Right kidney (tissue), 9 donors: ENCODE measurements around the gene ZSCAN25.
"Not testable (repeated sequence)": the region's sequence is repeated elsewhere in the genome, so short reads cannot be mapped to it uniquely, and the experiment has no call there.

Source experiments
- DNase-seq: peaks from one replicate; pipeline ENCODE4 v3.0.0-alpha.2; 2016
- long read RNA-seq, 8 donors: transcript quantifications; one replicate each; lab custom pipeline, GENCODE V29; 2026

ZSCAN25 gene
- long read RNA-seq, donor 1, result 0 reads
- long read RNA-seq, donor 2, full-length matches to known transcripts, result 1 of 1 reads
- long read RNA-seq, donor 2, partial matches to known transcripts, result 0 of 1 reads
- long read RNA-seq, donor 2, other reads (novel, unspliced or antisense), result 0 of 1 reads
- long read RNA-seq, donor 3, full-length matches to known transcripts, result 1 of 1 reads
- long read RNA-seq, donor 3, partial matches to known transcripts, result 0 of 1 reads
- long read RNA-seq, donor 3, other reads (novel, unspliced or antisense), result 0 of 1 reads
- long read RNA-seq, donor 4, full-length matches to known transcripts, result 4 of 4 reads
- long read RNA-seq, donor 4, partial matches to known transcripts, result 0 of 4 reads
- long read RNA-seq, donor 4, other reads (novel, unspliced or antisense), result 0 of 4 reads
- long read RNA-seq, donor 5, full-length matches to known transcripts, result 3 of 3 reads
- long read RNA-seq, donor 5, partial matches to known transcripts, result 0 of 3 reads
- long read RNA-seq, donor 5, other reads (novel, unspliced or antisense), result 0 of 3 reads
- long read RNA-seq, donor 6, result 0 reads
- long read RNA-seq, donor 7, full-length matches to known transcripts, result 1 of 1 reads
- long read RNA-seq, donor 7, partial matches to known transcripts, result 0 of 1 reads
- long read RNA-seq, donor 7, other reads (novel, unspliced or antisense), result 0 of 1 reads
- long read RNA-seq, donor 8, result 0 reads

GRCh38 chr7:99616359-99617191, at the start of gene ZSCAN25:
Gene ZSCAN25, plus strand, starts transcription at chr7:99616946. Its CDS starts 2,661 bp downstream, at chr7:99619607.
- DNase-seq, result peak; percentile 93

GRCh38 chr7:99568770-99569169, 48.0 kb upstream of the ZSCAN25 start:
- DNase-seq, result not testable (repeated sequence)

GRCh38 chr7:99571768-99572167, 45.0 kb upstream of the ZSCAN25 start:
- DNase-seq, result no peak

GRCh38 chr7:99573257-99573656, 43.5 kb upstream of the ZSCAN25 start:
- DNase-seq, result no peak

GRCh38 chr7:99576251-99576650, 40.5 kb upstream of the ZSCAN25 start:
- DNase-seq, result no peak

GRCh38 chr7:99579281-99579955, 37.3 kb upstream of the ZSCAN25 start:
- DNase-seq, result no peak

- DNase-seq, result peak; percentile 84
Observed at GRCh38 chr7:99579956-99580777, 36.6 kb upstream of the ZSCAN25 start.

GRCh38 chr7:99580778-99581332, 35.9 kb upstream of the ZSCAN25 start:
- DNase-seq, result not testable (repeated sequence)

- no peak for DNase-seq
Observed at GRCh38 chr7:99588868-99589267, 27.9 kb upstream of the ZSCAN25 start.

GRCh38 chr7:99594948-99595745, 21.6 kb upstream of the ZSCAN25 start:
- DNase-seq, result no peak

GRCh38 chr7:99596408-99596955, 20.3 kb upstream of the ZSCAN25 start:
- DNase-seq, result no peak

GRCh38 chr7:99597762-99598501, 18.8 kb upstream of the ZSCAN25 start, which contains the start of gene TMEM225B:
Gene TMEM225B, plus strand, starts transcription at chr7:99598267. Its CDS starts 6,122 bp downstream, at chr7:99604389.
- no peak for DNase-seq

GRCh38 chr7:99599836-99600235, 16.9 kb upstream of the ZSCAN25 start:
- no peak for DNase-seq

GRCh38 chr7:99601656-99602310, 15.0 kb upstream of the ZSCAN25 start:
- no peak for DNase-seq

GRCh38 chr7:99605527-99605926, 11.2 kb upstream of the ZSCAN25 start:
- no peak for DNase-seq

GRCh38 chr7:99606531-99606930, 10.2 kb upstream of the ZSCAN25 start:
- no peak for DNase-seq

GRCh38 chr7:99607548-99607947, 9.2 kb upstream of the ZSCAN25 start:
- no peak for DNase-seq

GRCh38 chr7:99614495-99614894, 2.3 kb upstream of the ZSCAN25 start:
- no peak for DNase-seq
